HG02642 (cell line): ENCODE measurements around the gene IL1RAPL2.

ENCODE experiments used
- ATAC-seq: cut with Tn5 transposase; IDR thresholded peaks from one replicate; pipeline ENCODE4 v1.9.1; 2021; ENCODE audit warnings: mild to moderate bottlenecking; ENCODE audit not compliant: unreplicated experiment, poor library complexity

Gene IL1RAPL2

DNA sequence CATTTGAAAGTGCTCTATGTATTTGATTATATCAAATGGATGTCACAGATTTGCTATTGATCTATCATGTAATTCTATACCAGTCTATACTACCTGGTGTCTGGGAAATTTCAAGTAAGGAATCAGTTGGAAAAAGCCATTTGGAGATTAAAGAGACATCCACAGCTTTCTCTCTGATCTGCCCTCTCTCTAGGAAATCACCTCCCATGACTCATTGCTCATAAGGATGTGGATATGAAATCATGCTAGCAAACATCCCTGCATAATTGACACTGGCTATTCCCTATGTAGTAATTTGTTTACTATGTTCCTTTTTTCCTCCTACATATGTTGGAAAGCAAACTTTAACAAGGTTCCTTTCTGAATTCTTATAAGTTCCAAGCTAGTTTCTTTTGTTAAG lies 560.2 kb downstream of the IL1RAPL2 start:
- ATAC-seq, result no peak

DNA sequence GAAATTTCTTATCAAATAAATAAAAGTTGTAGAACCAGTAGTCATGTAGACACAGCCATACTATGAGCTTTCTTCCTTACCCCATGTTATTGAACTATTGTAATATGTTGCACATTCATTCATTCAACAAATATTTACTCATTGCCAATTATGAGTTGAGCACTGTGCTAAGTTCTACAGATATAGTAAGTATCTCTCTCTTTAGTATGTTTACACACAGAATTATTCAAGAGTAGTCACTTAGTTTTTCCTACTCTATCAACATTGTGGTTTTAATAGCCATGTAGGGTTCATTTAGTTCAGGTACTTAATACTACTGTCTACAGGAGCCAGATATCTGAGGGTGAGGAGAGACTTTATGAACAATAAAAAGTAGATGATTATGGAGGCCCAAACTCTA lies 568.3 kb downstream of the IL1RAPL2 start:
- no peak for ATAC-seq

- no peak for ATAC-seq
Measured at GRCh38 chrX:105136786-105137185, 570.8 kb downstream of the IL1RAPL2 start.

GRCh38 chrX:105150036-105150435 lies 584.0 kb downstream of the IL1RAPL2 start:
- ATAC-seq, result no peak

DNA sequence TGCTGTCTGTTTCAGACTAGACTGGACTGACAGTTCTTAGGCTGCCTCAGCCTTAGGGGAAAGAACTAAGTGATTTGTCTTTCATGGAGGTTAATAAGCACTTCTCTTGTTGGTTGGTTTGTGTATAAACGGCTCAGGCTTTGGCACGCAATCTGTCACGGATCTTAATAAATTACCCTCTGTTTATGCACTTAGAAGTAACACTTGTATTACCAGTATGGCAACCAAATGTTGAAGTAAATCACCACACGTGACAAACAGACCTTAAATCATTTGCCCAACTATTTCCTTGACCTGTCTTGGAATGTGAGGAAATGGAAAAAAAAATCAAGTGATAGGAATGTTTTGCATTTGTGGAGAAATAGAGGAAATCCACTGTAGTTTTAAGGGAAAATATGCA lies 584.6 kb downstream of the IL1RAPL2 start:
- ATAC-seq, result no peak

GRCh38 chrX:105167233-105167632 lies 601.2 kb downstream of the IL1RAPL2 start:
- ATAC-seq, result no peak

- ATAC-seq, result no peak
Measured at GRCh38 chrX:105168577-105168976, 602.6 kb downstream of the IL1RAPL2 start.

DNA sequence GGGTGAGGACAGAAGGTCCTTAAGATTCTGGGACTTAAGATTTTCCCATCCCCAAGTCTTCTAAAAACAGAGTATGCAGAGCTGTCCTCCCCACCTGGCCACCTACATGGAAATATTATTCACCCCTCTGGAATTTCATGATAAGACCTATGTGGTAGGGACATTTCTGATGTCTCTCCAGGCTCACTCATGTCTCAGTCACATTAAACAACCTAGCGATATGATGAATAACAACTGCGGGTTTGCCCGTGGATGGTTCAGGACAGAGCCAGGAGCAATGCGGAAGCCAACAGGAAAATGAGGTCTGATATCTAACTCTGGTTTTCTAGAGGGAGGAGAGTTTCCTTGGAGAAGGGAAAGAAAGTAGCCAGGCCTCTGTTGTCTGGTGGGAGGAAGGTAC lies 607.1 kb downstream of the IL1RAPL2 start:
- ATAC-seq, result no peak

GRCh38 chrX:105179644-105180043 lies 613.6 kb downstream of the IL1RAPL2 start:
- ATAC-seq, result no peak

- no peak for ATAC-seq
Measured at GRCh38 chrX:105189093-105189492, 623.1 kb downstream of the IL1RAPL2 start.

DNA sequence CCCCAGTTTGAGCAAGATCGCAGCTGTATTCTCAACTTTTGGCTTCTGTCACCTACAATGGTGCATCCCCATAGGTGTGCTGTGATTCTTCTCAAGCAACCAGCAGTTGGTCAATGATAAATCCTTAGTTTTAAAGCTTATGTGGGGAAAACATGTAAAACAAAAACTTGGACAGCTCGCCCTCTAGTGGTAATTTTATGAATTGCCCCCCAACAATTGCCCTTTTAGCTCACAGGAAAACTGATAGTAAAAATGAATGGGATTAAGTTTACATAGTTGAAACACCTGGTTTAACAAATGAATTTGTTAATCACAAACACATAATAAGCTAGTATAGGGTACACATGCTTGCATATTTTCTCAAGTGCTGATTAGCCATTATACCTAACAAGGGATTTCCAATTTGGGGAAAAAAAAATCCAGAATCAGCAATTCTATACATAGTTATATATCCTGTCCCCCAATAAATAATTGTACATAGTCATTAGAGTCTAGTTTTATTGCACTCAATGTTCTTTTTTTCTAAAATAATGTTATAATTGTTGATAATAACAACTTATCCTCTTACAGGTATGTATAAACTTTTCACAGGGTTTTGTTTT lies 624.4 kb downstream of the IL1RAPL2 start:
- ATAC-seq, result no peak

DNA sequence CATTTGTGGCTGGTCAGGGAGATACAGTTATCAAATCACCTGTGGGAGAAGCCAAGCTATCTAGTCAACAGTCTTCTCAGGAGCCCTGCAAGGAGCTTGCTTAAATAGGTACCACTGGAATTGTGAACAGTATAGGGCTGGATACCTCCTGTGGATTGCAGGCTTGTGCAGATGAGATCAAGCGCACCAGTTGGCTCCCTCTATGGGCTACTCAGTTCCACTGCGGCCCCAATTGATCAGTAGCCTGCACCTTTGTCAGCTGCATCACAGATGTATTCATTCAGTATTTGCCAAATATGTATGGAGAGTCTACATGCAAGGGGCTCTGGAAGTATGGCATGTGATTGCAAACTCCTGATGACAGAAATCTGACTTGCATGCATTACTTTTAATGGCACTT lies 625.9 kb downstream of the IL1RAPL2 start:
- ATAC-seq, result no peak

- ATAC-seq, result no peak
Measured at GRCh38 chrX:105209406-105209805, 643.4 kb downstream of the IL1RAPL2 start.

DNA sequence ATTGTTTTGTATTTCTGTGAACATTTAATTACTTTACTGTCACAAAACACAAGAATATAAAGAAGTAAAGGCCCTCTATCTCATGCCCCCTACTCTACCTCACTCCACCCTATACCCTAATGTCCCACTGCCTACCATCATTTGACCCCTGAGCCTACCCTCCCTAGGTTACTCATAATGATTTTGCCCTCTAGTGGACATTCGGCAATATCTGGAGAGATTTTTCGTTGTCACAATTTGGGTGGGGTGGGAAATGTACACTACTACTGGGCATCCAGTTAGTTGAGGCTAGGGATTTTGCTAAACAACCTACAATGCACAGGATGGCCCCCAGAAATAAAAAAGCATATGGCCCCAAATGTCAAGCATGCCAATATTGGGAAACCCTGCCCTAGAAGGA lies 644.3 kb downstream of the IL1RAPL2 start:
- ATAC-seq, result no peak

DNA sequence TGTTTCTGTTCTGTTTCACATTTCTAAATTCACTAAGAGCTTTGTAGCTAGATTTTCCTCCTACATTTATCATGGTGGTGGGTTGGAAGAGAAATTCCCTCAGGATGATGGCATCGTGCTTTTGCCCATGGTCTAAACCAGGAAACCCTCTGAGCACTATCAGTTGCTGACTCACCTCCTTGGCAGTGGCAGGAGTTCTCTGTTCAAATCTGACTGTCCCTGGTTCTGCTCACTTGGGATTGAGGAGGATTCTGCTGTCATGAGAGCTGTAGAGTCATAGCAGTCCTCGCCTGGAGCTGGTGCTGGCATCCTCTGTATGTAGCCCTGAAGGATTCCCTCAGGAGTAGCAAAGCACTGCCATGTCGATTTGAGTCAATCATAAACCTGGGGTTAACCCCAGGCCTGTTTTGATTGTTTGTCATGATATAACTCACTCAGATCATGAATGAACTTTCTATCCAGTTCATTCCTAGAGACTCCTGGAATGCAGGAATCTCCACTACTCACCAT lies 645.1 kb downstream of the IL1RAPL2 start:
- no peak for ATAC-seq

DNA sequence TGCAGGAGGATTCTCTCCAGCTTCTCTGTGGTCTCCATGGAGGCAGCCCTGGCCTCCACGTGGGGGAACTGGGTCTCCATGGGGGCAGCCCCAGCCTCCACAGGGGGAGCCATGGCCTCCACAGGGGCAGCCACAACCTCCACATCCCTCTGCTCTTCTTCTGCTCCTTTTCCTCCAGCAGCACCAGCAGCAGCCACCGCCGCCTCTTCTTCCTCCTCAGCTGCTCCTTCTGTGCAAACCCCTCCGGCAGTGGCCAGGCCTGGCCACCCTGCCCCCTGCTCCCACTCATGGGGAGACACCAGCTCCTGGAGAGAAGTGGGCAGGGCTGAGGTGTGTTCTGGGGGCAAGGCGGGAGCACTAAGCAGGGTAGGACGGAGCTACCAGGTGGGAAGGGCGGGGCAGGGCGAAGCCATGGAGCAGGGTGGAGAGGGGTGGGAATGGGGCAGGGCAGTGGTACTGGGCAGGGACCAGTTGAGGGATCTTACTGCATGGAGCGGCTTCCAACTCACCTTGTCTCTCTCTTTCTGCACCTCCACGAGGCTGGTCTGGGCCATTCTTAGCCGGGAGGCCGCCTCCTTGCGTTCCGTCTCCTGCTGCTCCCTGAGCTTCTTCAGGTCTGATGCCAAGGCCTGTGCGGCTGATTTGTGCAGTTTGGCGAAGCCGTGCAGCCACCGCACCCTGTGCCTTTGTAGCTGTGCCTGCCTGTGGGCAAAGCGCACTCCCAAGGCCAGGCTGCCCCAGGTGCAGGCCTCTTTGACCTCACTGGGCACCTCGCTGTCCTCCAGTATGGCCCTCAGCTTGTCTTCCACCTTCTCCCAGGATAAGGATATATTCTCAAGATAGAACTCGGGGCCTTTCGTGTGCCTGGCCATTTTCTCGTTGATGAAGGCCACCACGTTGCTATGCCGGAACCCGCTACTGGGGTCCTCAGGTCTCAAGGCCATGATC lies 653.7 kb downstream of the IL1RAPL2 start:
- ATAC-seq, result no peak

DNA sequence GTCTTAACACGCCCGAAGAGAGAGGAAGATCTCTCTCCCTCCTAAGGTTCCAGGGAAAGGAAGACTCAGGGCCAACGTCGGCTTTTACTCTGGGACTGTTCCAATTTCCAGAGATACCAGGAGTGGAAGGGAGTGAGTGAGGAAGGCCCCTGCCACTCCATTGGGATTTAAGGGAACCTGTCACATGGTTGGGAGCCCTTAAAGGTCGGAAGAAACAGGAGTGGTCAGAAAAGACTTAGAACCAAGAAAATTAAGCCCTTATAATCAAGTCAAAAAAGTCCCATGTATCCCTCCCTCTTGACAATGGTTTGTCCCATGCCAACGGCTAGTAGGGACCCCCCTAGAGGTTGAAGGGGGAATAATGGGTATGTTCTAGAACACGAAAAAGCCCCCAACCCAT lies 654.6 kb downstream of the IL1RAPL2 start, which contains the start of gene TEX13A:
TSS of gene TEX13A (minus strand) at position 59 of the 400 bp plus-strand sequence. CDS start 297 bp downstream, outside the sequence.
- ATAC-seq, result no peak

DNA sequence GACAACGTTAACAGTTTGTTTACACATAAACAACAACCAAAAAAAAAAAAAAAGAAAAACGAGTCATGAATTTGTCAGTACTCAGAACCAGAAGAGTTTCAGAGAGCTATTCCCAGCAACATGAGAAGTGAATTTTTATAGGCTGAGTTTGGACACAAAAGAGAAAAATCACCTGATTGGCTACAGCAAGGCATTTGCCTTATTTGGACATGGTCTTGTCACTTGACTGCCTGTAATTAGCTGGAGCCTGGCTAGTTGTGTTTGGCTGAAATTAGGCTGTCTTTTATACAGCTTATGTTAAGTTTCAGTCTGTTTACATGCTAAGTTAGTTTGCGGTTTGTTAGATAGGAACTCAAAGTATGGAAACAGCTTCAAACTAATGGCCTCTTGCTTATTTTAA lies 655.4 kb downstream of the IL1RAPL2 start:
- no peak for ATAC-seq

GRCh38 chrX:105226499-105226898 lies 660.5 kb downstream of the IL1RAPL2 start:
- ATAC-seq, result no peak

DNA sequence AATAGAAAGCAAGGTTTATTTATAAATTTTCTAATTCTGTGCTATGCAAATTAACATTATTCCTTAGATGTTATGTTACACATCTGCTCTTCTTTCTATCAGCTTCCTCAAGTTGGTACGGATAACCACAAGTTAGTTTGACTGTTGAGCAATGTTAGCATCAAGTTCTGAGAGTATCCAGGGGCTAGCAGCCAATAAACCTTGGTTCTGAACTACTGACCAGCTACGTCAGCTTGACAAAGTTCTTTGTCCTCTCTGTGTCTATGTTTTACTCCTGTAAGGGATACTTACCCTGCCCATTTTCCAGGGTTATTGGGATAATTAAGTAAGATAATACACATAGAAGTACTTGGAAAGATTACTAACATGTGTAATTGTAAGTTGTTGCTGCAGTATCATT lies 662.6 kb downstream of the IL1RAPL2 start:
- no peak for ATAC-seq

- ATAC-seq, result no peak
Measured at GRCh38 chrX:105229146-105229545, 663.1 kb downstream of the IL1RAPL2 start.
